Tibial nerve (tissue), 4 donors: Measurements from ENCODE around the gene CAP1. TPM values are rescaled to one million over a fixed set of nuclear protein-coding genes. Genes with fewer than 3 reads are reported as not detected.

Source experiments
- DNase-seq, 2 donors: peaks; one replicate each; pipeline ENCODE4 v3.0.0-alpha.2; 2019; ENCODE audit warnings: low spot score in 2 of 2
- H3K27ac ChIP-seq, 4 donors: fragments of 200-600 bp; sonication (generic) in 3 of 4; one replicate each; pipeline ENCODE4 v1.5.1; 2017 to 2019; ENCODE audit warnings: mild to moderate bottlenecking in 1 of 4
- H3K27me3 ChIP-seq, 2 donors: fragments of 200-600 bp; sonication (generic) in 1 of 2; one replicate each; pipeline versions ENCODE4 v1.5.1 to v1.6.0; 2017 to 2019
- H3K36me3 ChIP-seq, 3 donors: fragments of 200-600 bp; sonication (generic); one replicate each; pipeline ENCODE4 v1.5.1; 2018 to 2019
- H3K4me1 ChIP-seq, 4 donors: fragments of 200-600 bp; sonication (generic) in 3 of 4; one replicate each; pipeline ENCODE4 v1.5.1; 2017 to 2019
- H3K4me3 ChIP-seq, 4 donors: fragments of 200-600 bp; sonication (generic) in 3 of 4; one replicate each; pipeline ENCODE4 v1.5.1; 2017 to 2019; ENCODE audit warnings: mild to moderate bottlenecking in 1 of 4, moderate library complexity in 1 of 4
- H3K9me3 ChIP-seq, 4 donors: fragments of 200-600 bp; sonication (generic) in 3 of 4; one replicate each; pipeline ENCODE4 v1.5.1; 2017 to 2019
- CTCF ChIP-seq, 5 experiments: fragments of 200-600 bp in 3 of 5; fragments of 450-650 bp in 2 of 5; sonication (generic) in 3 of 5; IDR thresholded peaks; one replicate each; pipeline ENCODE4 v1.5.1; 2016 to 2019; ENCODE audit warnings: antibody characterized with exemption in 5 of 5, mild to moderate bottlenecking in 3 of 5, moderate library complexity in 2 of 5
- EP300 ChIP-seq, 2 donors: sonication (generic); formaldehyde crosslinking; IDR thresholded peaks; one replicate each; pipeline ENCODE4 v1.6.1; 2017; ENCODE audit warnings: antibody characterized with exemption in 2 of 2, mild to moderate bottlenecking in 1 of 2
- POLR2A ChIP-seq, 2 donors: fragments of 450-650 bp; IDR thresholded peaks; one replicate each; pipeline ENCODE4 v1.6.1; 2017; ENCODE audit warnings: antibody characterized with exemption in 2 of 2, mild to moderate bottlenecking in 2 of 2, moderate library complexity in 2 of 2
- WGBS, 2 donors: methylation state at CpG; one replicate each; pipeline ENCODE4 v1.1.5; 2018; 5-methylcytosine and 5-hydroxymethylcytosine counted together
- total RNA-seq, 4 donors: library from RNA; depleted of rRNA; stranded (reverse); fragments of >200 nt; gene quantifications; one replicate each; pipeline ENCODE4 v1.1.0, GENCODE V29; 2016

The CAP1 gene
- total RNA-seq, 4 donors from 2014 or later, result 210 to 281 (median 227) TPM

GRCh38 chr1:40090652-40091355, 50.3 kb downstream of the CAP1 start:
- H3K4me3 ChIP-seq, result no peak overlapping the region
- H3K27ac ChIP-seq, result no peak overlapping the region
- DNase-seq, result no peak
- no peaks in the 10 kb centered on the region for H3K27me3 ChIP-seq
- TF ChIP-seq CTCF (IDR thresholded peaks at IDR 0.05) (no peak), EP300 (IDR thresholded peaks at IDR 0.05) (no peak), POLR2A (IDR thresholded peaks at IDR 0.05) (no peak)
- H3K36me3 ChIP-seq, result peaks cover 0 to 66% (median 2%) of the 10 kb centered on the region in 3 donors
- H3K4me1 ChIP-seq, result peaks cover 0 to 14% (median 0%) of the 10 kb centered on the region in 4 donors
- 87 to 94% methylated on average over 5 of the region's 5 CpGs for WGBS, 2 donors
- H3K9me3 ChIP-seq, result no peaks in the 10 kb centered on the region

GRCh38 chr1:40092241-40092640, 51.7 kb downstream of the CAP1 start:
- no peak overlapping the region for H3K4me3 ChIP-seq
- no peak overlapping the region for H3K27ac ChIP-seq
- no peaks in the 10 kb centered on the region for H3K9me3 ChIP-seq
- DNase-seq, result no peak
- H3K27me3 ChIP-seq, result no peaks in the 10 kb centered on the region
- TF ChIP-seq EP300 (IDR thresholded peaks at IDR 0.05), result no peak
- no peak for TF ChIP-seq CTCF (IDR thresholded peaks at IDR 0.05)
- TF ChIP-seq POLR2A (IDR thresholded peaks at IDR 0.05), result no peak
- WGBS, 2 donors, result 86 to 92% methylated on average over 2 of the region's 2 CpGs
- peaks cover 0 to 24% (median 3%) of the 10 kb centered on the region in 4 donors for H3K4me1 ChIP-seq
- H3K36me3 ChIP-seq, result peaks cover 0 to 52% (median 2%) of the 10 kb centered on the region in 3 donors

GRCh38 chr1:40092706-40093639, 52.4 kb downstream of the CAP1 start:
- H3K36me3 ChIP-seq, result peaks cover 0 to 44% (median 2%) of the 10 kb centered on the region in 3 donors
- H3K27me3 ChIP-seq, result no peaks in the 10 kb centered on the region
- H3K4me3 ChIP-seq, result no peak overlapping the region
- no peaks in the 10 kb centered on the region for H3K9me3 ChIP-seq
- WGBS, 2 donors, result 68% methylated on average over 6 of the region's 6 CpGs
- H3K4me1 ChIP-seq, result peaks cover 0 to 29% (median 3%) of the 10 kb centered on the region in 4 donors
- no peak overlapping the region for H3K27ac ChIP-seq
- DNase-seq, result no peak
- no peak for TF ChIP-seq EP300 (IDR thresholded peaks at IDR 0.05)
- TF ChIP-seq CTCF (IDR thresholded peaks at IDR 0.05), result no peak
- TF ChIP-seq POLR2A (IDR thresholded peaks at IDR 0.05), result no peak

GRCh38 chr1:40094466-40095110, 54.1 kb downstream of the CAP1 start:
- Histone ChIP-seq H3K36me3 (peaks cover 0 to 28% (median 2%) of the 10 kb centered on the region in 3 donors), H3K27me3 (no peaks in the 10 kb centered on the region), H3K27ac (no peak overlapping the region), H3K9me3 (no peaks in the 10 kb centered on the region), H3K4me1 (peaks cover 0 to 29% (median 3%) of the 10 kb centered on the region in 4 donors), H3K4me3 (no peak overlapping the region)
- DNase-seq, result no peak
- WGBS, 2 donors, result 44 to 51% methylated on average over 4 of the region's 4 CpGs
- TF ChIP-seq EP300 (IDR thresholded peaks at IDR 0.05) (no peak), POLR2A (IDR thresholded peaks at IDR 0.05) (no peak), CTCF (IDR thresholded peaks at IDR 0.05) (no peak)
